Measurements from ENCODE around the gene PBX3.

Gene PBX3

DNA sequence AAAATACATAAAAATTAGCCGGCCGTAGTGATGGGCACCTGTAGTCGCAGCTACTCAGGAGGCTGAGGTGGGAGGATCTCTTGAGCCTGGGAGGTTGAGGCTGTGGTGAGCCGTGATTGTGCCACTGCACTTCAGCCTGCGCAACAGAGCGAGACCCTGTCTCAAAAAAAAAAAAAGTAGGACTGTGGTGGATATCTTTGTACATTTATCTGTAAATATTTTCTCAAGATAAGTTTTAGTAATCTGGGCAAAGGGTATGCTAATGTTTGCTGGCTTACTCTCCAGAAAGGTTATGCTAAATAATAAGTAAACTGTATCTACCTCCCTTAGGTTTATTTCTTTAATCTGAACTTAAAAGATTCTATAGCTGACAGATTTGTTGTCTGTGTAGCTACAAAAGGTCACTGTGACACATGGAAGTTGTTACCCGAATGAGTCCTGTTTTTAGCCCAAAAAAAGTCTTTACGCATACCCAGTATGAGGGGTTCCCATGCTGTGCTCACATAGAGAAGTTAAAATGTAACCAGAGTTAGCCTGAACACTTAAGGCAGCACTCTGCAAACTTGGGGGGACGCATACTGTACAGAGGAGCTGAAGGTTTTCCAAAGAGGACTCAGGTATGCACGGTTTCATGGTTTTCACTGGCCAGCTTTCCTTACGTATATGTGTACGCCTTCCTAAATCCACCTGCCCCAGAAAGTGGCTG lies 206.3 kb downstream of the PBX3 start:
- no peak for DNase-seq

DNA sequence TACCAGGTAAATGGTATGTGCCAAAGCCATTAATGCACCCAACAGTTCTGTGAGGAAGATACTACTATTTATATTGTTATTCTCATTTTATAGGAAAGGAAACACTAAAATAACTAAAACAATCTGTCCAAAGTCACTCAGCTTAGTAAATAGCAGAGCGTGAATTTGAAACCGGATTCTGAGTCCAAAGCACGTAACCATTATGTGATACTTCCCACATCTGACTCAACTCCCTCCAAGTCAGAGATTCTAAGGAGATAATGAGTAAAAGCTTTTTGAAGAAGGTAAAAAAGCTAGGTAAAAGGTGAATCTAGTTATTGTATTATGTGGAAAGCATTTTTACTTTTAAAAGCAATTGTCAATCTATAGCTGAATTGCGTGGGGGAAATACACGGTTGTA lies 208.9 kb downstream of the PBX3 start:
- no peak for DNase-seq

DNA sequence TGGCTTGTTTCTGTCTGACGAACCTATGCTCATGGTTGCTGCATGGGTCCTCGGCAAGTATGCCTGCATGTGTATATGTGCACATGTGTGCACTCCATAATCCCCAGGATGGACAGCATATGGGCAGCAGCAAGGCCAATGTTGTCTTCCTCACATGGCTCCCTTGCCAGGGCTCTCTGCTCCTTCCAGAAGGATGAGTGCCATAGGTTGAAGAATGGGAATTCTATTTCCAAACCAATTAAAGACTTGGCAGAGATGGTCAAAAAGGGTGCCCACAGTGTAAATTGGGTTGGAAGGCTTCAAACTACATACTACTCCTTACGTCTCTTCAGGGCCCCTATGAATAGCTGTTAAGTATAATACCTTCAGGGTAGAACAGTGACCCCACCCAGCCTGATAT lies 212.1 kb downstream of the PBX3 start:
- no peak for DNase-seq

DNA sequence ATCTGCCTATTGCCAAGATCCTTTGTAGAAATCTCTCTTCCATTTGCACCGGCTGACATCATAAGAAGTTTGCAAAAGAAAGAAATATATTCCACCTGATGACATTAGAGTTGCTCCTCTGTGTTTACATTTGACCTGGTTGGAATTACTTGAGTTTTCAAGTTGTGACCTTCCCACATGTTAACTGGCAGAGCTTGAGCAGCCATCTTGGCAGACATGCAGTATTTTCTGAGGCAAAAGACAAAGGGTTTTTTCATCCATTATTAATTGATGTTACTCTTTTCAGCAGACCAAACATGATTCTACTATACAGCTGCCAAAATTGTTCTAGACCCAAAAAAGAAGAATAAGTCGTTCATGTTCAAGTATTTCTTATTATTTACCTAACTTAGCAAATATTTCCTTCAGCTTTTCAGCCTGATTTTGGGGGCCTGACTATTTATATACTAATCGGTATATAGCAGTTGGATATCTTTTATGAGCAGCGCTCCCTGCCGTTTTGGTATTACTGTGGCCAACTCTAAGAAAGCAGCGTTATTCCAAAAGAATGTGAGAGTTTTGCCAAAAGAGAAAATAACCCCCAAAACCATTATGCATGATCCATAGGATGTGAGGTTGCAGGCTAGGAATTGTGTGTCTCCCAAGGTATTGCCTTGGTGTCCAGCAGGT lies 212.9 kb downstream of the PBX3 start:
- DNase-seq, result no peak

DNA sequence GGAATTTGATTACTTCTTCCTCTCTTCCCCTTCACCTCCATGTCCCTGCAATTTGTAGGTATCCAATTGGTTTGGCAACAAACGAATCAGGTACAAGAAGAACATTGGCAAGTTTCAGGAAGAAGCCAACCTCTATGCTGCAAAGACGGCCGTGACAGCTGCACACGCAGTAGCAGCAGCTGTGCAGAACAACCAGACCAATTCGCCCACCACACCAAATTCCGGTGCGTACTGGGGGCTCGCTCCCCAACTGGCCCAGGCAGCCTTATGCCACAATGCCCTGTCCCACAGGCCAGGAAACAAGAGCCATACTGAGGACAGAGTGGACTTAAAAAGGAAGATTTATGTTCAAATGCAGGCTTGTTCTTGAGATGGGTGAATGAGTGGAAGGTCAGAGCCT lies 213.5 kb downstream of the PBX3 start:
- no peak for DNase-seq

DNA sequence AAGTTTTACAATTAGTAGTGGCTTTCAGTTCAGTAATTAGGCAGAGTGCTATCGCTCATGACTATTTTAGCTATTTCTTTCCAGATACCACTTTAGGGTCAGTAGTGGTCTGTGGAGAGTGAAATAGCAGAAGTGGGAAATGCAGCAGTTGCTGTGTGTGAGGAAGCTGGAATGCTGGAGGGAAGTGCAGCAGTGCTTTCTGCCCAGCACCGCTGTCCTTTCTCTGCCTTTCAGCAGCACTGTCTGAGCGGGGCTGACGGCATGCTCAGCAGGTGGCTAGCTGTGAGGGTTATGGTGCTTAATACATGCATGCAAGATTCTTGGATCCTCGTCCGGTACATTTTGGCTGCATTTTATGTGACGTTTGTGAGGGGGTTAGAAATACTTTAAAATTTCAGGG lies 213.9 kb downstream of the PBX3 start:
- no peak for DNase-seq

DNA sequence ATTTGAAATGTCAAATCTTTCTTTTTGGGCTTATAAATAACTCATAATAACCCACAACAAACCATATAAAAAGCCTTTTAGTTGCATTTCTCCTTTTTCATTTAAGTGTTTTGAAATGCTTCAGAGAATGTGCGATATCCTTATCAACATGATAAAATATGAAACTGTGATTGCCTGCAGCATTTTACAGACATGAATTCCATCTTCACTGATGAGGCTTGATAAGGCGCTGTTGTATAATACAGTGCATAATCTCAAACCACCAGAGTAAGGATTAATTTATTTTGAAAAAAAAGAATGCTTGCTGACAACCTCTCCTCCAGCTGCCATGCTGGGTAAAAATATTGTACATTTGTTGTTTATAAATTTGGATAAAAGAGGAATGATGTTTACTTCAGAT lies 216.8 kb downstream of the PBX3 start:
- no peak for DNase-seq

DNA sequence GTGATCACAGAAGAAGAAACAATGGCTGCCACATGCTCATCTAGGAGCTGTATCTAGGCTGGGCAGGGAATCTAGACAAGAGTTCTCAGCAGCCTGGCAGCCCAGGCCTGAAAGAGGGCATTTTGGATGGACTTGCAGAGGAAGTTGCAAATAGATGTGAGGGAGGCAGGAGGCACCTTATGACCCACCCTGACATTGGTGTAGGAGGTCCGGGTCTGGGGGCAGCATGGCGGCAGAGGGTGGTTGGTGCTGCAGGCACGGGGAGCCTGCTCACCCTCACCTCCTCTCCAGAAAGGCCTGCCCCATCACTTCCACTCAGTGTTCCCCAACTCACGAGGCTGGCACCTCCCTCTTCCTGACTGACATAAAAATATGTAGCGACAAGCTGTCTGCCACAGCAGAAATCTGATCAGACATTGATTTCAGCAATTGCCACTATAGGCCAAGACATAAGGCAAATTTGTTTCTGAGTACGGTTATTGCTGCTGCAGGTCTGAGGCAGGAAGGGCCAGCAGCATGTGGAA lies 217.6 kb downstream of the PBX3 start:
- DNase-seq, result no peak

DNA sequence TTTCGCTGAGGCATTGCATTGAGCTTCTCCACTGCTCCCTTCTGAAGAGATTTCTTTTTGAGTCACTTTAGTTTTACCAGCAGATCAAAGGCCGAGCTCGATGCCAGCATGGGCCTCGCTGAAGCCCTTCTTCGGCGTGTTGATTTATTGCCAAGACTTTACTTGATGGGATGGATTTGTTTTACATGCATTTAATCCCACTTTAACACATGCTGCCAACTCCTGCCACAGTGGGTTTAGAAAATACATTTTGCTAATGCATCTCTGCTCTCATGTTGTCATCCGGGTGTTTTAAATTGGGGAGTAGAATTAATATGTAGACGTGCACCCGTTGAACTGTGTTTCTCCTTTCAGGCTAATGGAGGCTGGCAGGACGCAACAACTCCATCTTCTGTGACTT lies 218.3 kb downstream of the PBX3 start:
- no peak for DNase-seq

DNA sequence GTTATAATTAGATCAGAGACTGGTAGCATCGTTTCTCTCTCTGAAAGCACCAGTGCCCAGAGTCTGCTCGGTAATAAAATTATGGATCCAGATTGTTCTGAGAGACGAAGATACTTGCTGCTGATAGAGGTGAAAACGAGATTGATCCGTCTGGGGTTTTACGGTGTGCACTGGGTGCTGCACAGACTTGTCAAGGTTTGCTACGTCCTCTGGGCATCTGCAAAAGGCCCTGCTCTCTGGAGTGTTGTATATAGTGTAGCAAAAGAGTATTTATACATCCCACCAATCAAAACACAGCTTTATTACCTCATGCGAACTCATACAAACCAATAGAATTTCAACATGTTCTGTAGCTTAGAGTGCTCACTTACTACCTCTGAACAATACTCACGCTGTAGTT lies 219.3 kb downstream of the PBX3 start:
- no peak for DNase-seq

DNA sequence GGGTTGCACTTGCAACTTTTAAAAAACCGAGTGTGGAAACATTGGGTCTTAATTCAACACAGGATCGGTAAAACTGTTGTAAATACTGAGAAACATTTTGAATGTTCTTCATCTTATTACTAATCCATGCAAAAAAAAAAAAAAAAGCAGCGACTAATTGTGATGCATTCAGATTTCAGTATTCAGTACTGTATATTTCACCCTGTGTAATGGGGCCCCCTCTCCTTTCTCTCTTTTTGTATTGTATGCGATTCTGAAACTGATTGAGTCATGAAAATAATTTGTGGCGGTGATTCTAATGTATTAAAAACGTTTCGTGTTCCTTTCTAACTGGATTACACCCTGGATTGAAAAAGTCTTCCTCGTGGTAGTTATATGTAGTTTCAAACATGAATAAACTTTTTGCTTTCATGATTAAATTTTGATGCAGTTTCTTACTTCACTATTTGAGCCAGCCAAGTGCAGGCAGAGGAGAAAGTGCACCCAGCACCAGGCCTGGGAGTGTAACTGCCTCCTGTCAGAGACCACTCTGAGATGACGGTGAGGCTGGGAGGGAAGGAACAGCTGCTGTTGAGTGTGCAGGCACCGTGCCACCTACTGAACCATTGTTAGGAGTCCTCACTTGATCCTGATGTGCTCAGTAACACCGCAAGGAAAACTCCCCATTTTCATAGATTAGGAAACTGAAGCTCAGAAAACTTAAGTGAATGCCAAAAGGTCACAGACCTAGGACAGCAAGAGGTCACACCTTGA lies 220.0 kb downstream of the PBX3 start:
- DNase-seq, result no peak

DNA sequence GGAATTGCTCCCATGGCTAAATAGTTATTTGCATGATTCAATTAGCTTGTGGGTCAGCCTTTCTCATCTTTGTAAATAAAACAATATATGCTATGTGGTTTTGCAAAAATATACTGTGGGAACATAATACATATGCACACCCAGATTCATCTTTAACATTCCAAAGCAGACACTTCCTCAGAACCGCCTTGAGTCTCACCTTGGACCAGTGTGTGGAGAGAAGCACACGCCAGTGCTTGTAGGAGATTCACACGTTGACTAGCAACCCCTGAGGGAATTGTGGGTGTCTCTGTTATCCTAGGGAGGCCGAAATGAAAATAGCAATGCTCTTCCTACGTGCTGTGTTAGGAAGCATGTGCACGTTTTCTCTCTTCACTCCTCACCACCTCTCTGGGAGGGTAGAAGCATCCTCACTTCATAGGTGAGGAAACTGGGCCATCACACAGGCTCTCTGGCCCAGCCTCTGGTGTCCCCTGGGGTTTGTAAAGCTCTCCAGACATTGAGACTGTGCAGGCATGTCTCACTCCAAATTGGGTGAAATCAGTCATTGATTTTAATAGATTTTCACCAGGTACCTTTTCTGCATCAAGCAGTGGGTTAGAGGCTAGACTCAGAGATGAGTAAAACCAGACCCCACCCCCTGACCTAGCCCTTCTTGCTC lies 221.7 kb downstream of the PBX3 start:
- no peak for DNase-seq

DNA sequence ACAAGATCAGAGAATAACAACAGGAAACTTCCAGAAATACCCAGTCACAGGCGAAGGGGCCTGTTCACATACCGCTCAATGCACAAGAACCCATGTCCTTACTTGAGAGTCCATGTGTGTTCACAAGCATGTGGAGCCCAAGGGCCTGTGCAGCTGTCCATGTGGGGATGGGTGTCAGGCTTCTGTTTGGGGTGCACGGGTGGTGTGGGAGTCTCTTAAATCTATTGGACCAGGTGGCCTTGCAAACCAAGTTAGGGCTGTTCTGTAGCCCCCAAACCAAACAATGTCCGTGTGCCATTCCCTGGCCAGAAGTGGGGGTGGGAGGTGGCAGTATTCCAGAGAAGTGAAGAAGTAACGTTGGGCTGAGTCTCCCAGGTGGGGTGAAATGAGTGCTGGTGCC lies 222.3 kb downstream of the PBX3 start:
- no peak for DNase-seq

DNA sequence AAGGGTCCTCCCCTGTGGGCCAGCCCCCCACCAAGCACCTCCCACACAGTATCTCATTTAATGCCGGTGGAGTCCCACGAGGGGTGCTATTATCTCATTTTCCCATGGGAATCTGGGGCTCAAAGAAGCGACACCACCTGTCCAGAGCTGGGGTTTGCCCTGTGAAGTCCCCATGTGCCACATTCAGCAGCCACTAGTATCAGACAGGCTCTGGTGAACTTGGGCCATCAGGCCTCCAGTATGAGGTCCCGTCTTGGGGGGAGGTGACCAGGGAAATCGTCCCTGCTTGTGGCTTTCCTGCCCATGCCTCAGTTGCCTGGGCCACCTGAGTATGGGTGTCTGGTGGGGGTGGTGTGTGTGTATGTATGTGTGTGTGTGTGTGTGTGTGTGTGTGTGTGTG lies 222.7 kb downstream of the PBX3 start:
- no peak for DNase-seq

DNA sequence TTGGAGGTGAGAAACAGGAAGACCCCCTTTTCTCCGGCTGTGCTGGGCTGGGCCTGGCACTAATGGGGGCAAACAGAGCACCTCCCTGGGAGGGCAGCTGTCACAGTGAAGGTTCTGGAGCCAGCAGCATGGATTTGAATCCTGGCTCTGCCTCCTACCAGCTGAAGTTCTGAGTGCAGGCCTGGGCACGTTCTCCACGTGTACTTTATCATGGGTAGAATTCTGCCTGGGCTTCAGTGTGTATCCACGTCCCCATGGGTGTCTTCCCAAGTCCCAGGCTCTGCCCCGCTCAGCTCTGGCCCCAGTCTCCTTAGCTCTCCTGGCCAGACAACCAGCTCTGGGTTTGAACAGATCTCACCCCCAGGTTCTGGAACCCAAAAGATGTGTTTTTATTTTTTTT lies 223.2 kb downstream of the PBX3 start:
- no peak for DNase-seq

DNA sequence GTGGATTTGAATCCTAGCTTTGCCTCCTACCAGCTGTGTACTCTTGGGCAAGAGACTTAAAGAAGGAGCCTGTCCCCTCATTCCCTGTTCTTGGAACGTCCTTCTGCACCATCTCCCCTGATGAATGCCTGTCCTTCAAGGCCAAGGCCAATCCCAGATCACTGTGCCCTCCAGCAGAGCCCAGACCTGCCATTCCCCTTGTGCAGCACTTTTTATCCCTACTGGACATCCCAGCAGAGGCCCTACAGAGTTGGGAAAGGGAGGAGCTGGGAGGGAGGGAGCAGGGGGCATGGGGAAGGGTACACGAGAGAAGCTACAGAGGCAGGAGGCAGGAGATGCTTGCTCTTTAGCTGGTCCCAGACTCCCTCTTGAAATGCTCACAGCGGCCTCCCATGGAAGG lies 223.9 kb downstream of the PBX3 start:
- DNase-seq, result no peak

DNA sequence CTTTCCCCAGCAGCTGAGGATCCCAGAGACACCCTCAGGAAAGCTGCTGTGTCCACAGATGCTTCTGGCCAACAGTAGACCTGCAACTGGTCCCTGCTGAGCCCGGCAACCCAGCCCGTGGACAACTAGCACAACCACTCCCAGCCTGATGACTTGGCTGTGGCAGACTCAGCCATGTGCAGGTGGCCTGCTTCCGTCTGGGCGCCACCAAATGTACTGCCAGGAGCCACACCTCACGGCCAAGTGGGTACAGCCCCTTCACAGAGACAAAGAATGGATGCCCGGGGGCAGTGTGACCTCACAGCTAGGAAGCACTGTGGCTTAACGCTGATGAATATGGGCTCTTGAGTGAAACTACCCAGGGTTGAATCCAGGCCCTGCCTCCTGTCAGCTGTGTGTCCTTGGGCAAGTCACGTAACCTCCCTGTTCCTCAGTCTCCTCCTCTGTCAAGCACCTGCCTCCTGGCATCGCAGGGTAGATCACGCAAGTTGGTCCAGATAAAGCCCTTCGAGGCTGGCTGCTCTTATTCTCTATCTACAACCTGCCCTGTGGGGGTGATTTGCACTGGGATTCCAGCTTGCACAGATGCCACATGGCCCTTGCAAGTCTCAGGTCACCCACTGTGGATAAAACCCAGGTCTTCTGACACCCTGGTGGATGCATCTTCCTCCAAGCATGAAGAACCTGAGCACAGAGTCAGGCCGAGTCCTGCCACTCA lies 225.0 kb downstream of the PBX3 start:
- DNase-seq, result no peak

DNA sequence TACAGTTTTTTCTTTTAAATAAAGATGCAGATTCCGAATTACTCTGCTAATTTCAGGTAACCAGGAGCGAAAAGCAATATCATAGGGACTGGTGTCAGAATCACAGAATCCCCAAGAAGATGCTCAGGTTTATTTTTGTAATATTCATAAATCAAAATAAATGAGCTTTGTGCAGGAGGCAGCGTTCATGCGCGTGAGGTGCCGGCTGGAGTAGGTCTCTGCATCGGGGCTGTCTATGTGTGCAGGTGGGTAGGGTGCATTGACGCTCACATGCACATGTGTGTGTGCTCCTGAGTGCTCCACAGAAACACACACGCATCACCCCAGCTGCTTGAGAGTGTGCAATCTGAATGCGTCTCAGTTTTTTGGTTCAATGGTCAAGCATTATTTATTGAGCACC lies 226.4 kb downstream of the PBX3 start:
- DNase-seq, result no peak

DNA sequence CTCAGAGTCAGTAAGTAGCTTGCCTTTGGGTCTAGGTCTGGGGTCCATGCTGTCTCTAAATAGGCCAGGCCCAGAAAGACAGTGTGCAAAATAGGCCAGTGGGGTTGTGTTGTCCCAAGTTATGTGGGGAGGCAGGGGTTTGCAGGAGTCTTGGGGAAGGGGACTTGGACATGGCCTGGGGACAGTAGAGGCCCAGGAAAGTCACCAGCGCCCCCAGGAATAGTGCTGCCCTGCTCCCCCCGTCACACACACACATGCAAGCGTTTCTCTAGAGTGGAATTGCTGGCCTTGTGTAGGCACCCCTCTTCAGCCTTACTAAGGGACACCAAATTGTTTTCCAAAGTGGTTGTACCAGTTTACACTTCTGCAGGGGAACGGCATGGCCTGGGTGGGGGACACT lies 227.5 kb downstream of the PBX3 start:
- DNase-seq, result no peak

DNA sequence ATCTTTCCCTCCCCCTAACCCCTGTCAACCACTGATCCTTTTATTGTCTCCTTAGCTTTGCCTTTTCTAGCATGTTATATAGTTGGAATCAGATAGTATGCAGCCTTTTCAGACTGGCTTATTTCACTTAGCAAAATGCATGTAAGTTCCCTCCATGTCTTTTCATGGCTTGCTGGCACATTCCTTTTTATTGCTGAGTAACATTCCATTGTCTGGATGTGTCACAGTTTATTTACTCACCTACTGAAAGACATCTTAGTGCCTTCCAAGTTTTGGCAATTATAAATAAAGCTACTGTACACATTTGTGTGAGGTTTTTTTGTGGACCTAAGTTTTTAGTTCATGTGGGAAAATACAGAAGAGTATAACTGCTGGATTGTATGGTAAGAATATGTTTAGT lies 230.1 kb downstream of the PBX3 start:
- DNase-seq, result no peak

DNA sequence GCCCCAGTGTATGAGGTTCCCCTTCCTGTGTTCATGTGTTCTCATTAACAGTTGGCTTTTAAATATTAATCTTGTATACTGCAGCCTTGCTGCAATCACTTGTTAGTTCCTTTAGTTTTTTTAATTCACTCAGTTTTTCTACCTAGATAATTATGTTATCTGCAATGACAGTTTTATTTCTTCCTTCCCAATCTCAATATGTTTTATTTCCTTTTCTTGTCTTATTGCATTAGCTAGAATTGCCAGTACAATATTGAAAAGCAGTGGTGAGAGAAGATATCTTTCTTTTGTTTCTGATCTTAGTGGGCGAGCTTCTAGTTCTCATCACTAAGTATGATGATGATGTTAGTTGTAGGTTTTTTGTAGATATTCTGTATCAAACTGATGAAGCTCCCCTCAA lies 232.2 kb downstream of the PBX3 start:
- no peak for DNase-seq

DNA sequence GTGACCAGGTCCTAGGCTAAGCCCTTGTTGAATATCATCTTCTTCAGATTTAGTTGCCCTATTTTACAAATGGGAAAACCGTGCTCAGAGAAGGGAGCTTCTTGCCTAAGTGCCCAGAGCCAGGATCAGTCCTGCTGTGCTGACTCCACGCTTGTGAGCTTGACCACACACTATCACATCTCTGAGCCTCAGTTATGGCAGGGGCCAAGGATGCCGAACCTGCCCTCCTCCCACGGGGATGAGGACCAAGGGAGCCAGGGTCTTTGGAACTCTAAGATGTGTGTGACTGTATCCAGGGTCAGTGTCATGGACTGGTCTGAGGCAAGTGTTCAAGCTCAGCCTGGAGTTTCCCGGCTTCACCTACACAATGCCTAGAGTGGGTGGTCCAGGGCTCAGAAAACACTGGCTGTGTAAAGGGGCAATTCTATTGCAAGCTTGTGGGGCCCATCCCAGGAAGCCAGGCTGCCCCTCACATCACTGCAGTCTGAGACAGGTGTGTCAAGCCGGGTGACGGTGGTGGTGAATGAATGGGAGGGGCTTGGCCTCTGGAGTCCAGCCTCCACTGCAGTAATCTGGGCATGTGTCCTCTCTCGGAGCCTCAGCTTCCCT lies 235.7 kb downstream of the PBX3 start:
- DNase-seq, result no peak

Data from NCI-H748 treated with DMSO at 0.1 percent for 48 hours (cell line).